K562 (cell line): ENCODE data around the gene NMRAL1. TPM values are rescaled to one million over a fixed set of nuclear protein-coding genes. Genes with fewer than 3 reads are reported as not detected.

ENCODE experiments used
- AFF4 ChIP-seq: sonication (generic); formaldehyde crosslinking; IDR thresholded peaks from 2 replicates; pipeline ENCODE4 v1.8.0; 2023; ENCODE audit warnings: mild to moderate bottlenecking, missing genetic modification reagents
- ARID4B ChIP-seq: sonication (generic); formaldehyde crosslinking; IDR thresholded peaks from 2 replicates; pipeline ENCODE4 v1.8.0; 2022; ENCODE audit warnings: mild to moderate bottlenecking, missing genetic modification reagents
- E2F3 ChIP-seq: fragments of 250-450 bp; sonication (Bioruptor Pico); IDR thresholded peaks from 2 replicates; pipeline ENCODE4 v1.4.0; 2020; ENCODE audit warnings: mild to moderate bottlenecking
- FOXO4 ChIP-seq: fragments of 450-650 bp; formaldehyde crosslinking; IDR thresholded peaks from 2 replicates; pipeline ENCODE4 v1.4.0; 2020; ENCODE audit warnings: mild to moderate bottlenecking, moderate library complexity
- ID3 ChIP-seq, 2 experiments: fragments of 250-450 bp in 1 of 2; fragments of 450-650 bp in 1 of 2; sonication (Bioruptor Pico) in 1 of 2; IDR thresholded peaks; 2 replicates each; pipeline versions ENCODE4 v1.6.1 to v1.8.0; 2016 to 2021; ENCODE audit warnings: mild to moderate bottlenecking in 2 of 2, moderate library complexity in 2 of 2, missing compliant biosample characterization in 1 of 2, missing genetic modification characterization in 1 of 2
- KDM5B ChIP-seq: fragments of 200-600 bp; sonication (generic); IDR thresholded peaks from 2 replicates; pipeline ENCODE4 v1.6.1; 2012; ENCODE audit warnings: low read depth, mild to moderate bottlenecking, moderate library complexity, low read length, control low read depth, inconsistent platforms; ENCODE audit not compliant: insufficient replicate concordance
- SNIP1 ChIP-seq: fragments of 450-650 bp; IDR thresholded peaks from 2 replicates; pipeline ENCODE4 v1.7.1; 2017; ENCODE audit warnings: low read depth, mild to moderate bottlenecking
- SRSF3 ChIP-seq: fragments of 200-400 bp; formaldehyde crosslinking; IDR thresholded peaks from 2 replicates; pipeline ENCODE4 v1.6.1; 2016; ENCODE audit warnings: mild to moderate bottlenecking, low read length, moderate library complexity; ENCODE audit not compliant: insufficient read depth
- ZNF324 ChIP-seq: fragments of 250-450 bp; sonication (Bioruptor Pico); IDR thresholded peaks from 2 replicates; pipeline ENCODE4 v1.4.0; 2020; ENCODE audit warnings: mild to moderate bottlenecking
- ZNF445 ChIP-seq: fragments of 250-450 bp; sonication (Bioruptor Pico); IDR thresholded peaks from 2 replicates; pipeline ENCODE4 v1.4.0; 2020; ENCODE audit warnings: low read depth, mild to moderate bottlenecking, moderate library complexity
- ZNF518B ChIP-seq: fragments of 250-450 bp; sonication (Bioruptor Pico); IDR thresholded peaks from 2 replicates; pipeline ENCODE4 v1.5.0; 2021; ENCODE audit warnings: mild to moderate bottlenecking, moderate library complexity
- ZZZ3 ChIP-seq: fragments of 450-650 bp; IDR thresholded peaks from 2 replicates; pipeline ENCODE4 v1.6.1; 2016; ENCODE audit warnings: antibody characterized with exemption, mild to moderate bottlenecking, moderate library complexity
- polyA plus RNA-seq, 8 experiments: library from polyadenylated mRNA; depleted of rRNA in 4 of 8; stranded (reverse) in 5 of 8; unstranded in 3 of 8; fragments of >200 nt; fragmentation: Nextera tagmentation in 2 of 8; fragmentation: Illumina TruSeq in 1 of 8; extraction: Ambion mirVana in 2 of 8; extraction: Trizol in 1 of 8; gene quantifications; 2 replicates each; pipeline versions ENCODE4 v1.2.1 to v1.2.3, GENCODE V29; 2011 to 2014; ENCODE audit warnings: inconsistent platforms in 1 of 8, missing spikeins in 1 of 8
- total RNA-seq, 7 experiments: library from RNA; depleted of rRNA in 6 of 7; stranded (reverse); fragments of >200 nt in 6 of 7; fragmentation: Illumina TruSeq in 2 of 7; extraction: Trizol in 2 of 7; gene quantifications; 2 replicates each; pipeline versions ENCODE4 v1.2.1 to v1.2.3, GENCODE V29; 2011 to 2021; ENCODE audit warnings: low replicate concordance in 1 of 7

NMRAL1 gene
- total and polyA plus RNA-seq, 9 of the 15 experiments (the other 6 are each of a cell fraction or from before 2014, with no cell fraction given): 6.3 to 116 (median 63.2) TPM

GRCh38 chr16:4450931-4451519 is 23.4 kb downstream of the NMRAL1 start (continued):
- no peak for TF ChIP-seq AFF4 (CRISPR knock-in tag)
- no peak for TF ChIP-seq ARID4B (CRISPR knock-in tag)
- TF ChIP-seq SNIP1: no peak
- TF ChIP-seq ZNF445 (CRISPR knock-in tag): no peak
- TF ChIP-seq ID3 (CRISPR knock-in tag; IDR thresholded peaks at IDR 0.05): no peak
- no peak for TF ChIP-seq ID3 (tag; IDR thresholded peaks at IDR 0.05)
- TF ChIP-seq KDM5B: no peak
- no peak for TF ChIP-seq E2F3 (CRISPR knock-in tag)
- 0 out of 2 replicates have a peak, but pooled peaks have one; percentile 25 for TF ChIP-seq ZNF324
- TF ChIP-seq FOXO4: no peak
- no peak for TF ChIP-seq SRSF3
- TF ChIP-seq ZNF518B (CRISPR knock-in tag): no peak
- TF ChIP-seq ZZZ3: no peak
